ENCODE data around the gene BCL2L2. TPM values are rescaled to one million over a fixed set of nuclear protein-coding genes. Genes with fewer than 3 reads are reported as not detected.
A peak's percentile ranks its signal among the peaks of the same experiment; 100 is the strongest.

Gene BCL2L2
- polyA plus RNA-seq, 3 donors from 2014 or later = 0.07 to 1.2 (median 0.69) TPM

- peaks cover 0 to 10% of the 10 kb centered on the region in 2 donors for H3K4me1 Mint-ChIP-seq
- peaks cover 8 to 11% (median 10%) of the 10 kb centered on the region in 3 donors for H3K27me3 Mint-ChIP-seq (ENCODE audit: low read depth in 3 of 3)
- peaks cover 0 to 1% (median 0%) of the 10 kb centered on the region in 6 donors for H3K9me3 Mint-ChIP-seq
- H3K4me3 Mint-ChIP-seq = no peak overlapping the region
- H3K36me3 Mint-ChIP-seq = no peaks in the 10 kb centered on the region
- no peak overlapping the region for H3K27ac Mint-ChIP-seq
- DNase-seq = no peak
These were observed 40.2 kb downstream of the BCL2L2 start for GRCh38 chr14:23346693-23347405.

GRCh38 chr14:23347406-23348296, 41.0 kb downstream of the BCL2L2 start:
- peaks cover 0 to 1% (median 0%) of the 10 kb centered on the region in 6 donors for H3K9me3 Mint-ChIP-seq

GRCh38 chr14:23348297-23348655, 41.6 kb downstream of the BCL2L2 start:
- Mint-ChIP-seq H3K4me1 (peaks cover 6 to 16% of the 10 kb centered on the region in 2 donors), H3K4me3 (no peak overlapping the region), H3K27me3 (ENCODE audit: low read depth in 3 of 3) (peaks cover 8 to 15% (median 15%) of the 10 kb centered on the region in 3 donors), H3K9me3 (peaks cover 0 to 1% (median 0%) of the 10 kb centered on the region in 6 donors), H3K27ac (no peak overlapping the region), H3K36me3 (no peaks in the 10 kb centered on the region)
- no peak for DNase-seq

More at GRCh38 chr14:23347406-23348296, 41.0 kb downstream of the BCL2L2 start:
- no peak for DNase-seq
- no peaks in the 10 kb centered on the region for H3K36me3 Mint-ChIP-seq
- no peak overlapping the region for H3K27ac Mint-ChIP-seq
- H3K4me1 Mint-ChIP-seq = peaks cover 0 to 10% of the 10 kb centered on the region in 2 donors
- H3K4me3 Mint-ChIP-seq = no peak overlapping the region
- peaks cover 8 to 11% (median 11%) of the 10 kb centered on the region in 3 donors for H3K27me3 Mint-ChIP-seq (ENCODE audit: low read depth in 3 of 3)

GRCh38 chr14:23349156-23349845, 42.7 kb downstream of the BCL2L2 start:
- peaks cover 10 to 19% of the 10 kb centered on the region in 2 donors for H3K4me1 Mint-ChIP-seq
- no peak overlapping the region for H3K27ac Mint-ChIP-seq
- peaks cover 0 to 8% (median 0%) of the 10 kb centered on the region in 6 donors for H3K9me3 Mint-ChIP-seq
- peaks cover 0 to 3% (median 0%) of the 10 kb centered on the region in 3 donors for H3K36me3 Mint-ChIP-seq
- H3K4me3 Mint-ChIP-seq = no peak overlapping the region
- H3K27me3 Mint-ChIP-seq (ENCODE audit: low read depth in 3 of 3) = peaks cover 8 to 20% (median 15%) of the 10 kb centered on the region in 3 donors
- no peak for DNase-seq

- DNase-seq = no peak
- H3K9me3 Mint-ChIP-seq = peaks cover 0 to 8% (median 0%) of the 10 kb centered on the region in 6 donors
- no peak overlapping the region for H3K27ac Mint-ChIP-seq
- H3K36me3 Mint-ChIP-seq = peaks cover 0 to 3% (median 0%) of the 10 kb centered on the region in 3 donors
- peaks cover 12 to 22% (median 15%) of the 10 kb centered on the region in 3 donors for H3K27me3 Mint-ChIP-seq (ENCODE audit: low read depth in 3 of 3)
- H3K4me1 Mint-ChIP-seq = peaks cover 10 to 19% of the 10 kb centered on the region in 2 donors
- H3K4me3 Mint-ChIP-seq = peak overlapping the region; percentile 31 to 83 (median 50)
These were observed 45.3 kb downstream of the BCL2L2 start for GRCh38 chr14:23351681-23352505.

GRCh38 chr14:23352506-23353432, 46.1 kb downstream of the BCL2L2 start, which contains the start of gene SLC22A17:
TSS of gene SLC22A17 (minus strand) at chr14:23352887.
- Mint-ChIP-seq H3K9me3 (peaks cover 0 to 8% (median 0%) of the 10 kb centered on the region in 6 donors), H3K27me3 (ENCODE audit: low read depth in 3 of 3) (peaks cover 12 to 22% (median 15%) of the 10 kb centered on the region in 3 donors), H3K27ac (peak within 1 kb of the TSS in 1 of 6 donors; percentile 81), H3K4me1 (peaks cover 10 to 19% of the 10 kb centered on the region in 2 donors), H3K36me3 (peaks cover 0 to 3% (median 0%) of the 10 kb centered on the region in 3 donors), H3K4me3 (peak within 1 kb of the TSS; percentile 67 to 83 (median 72))
- peak; percentile 25 to 32 (median 31) for DNase-seq

- H3K9me3 Mint-ChIP-seq = peaks cover 0 to 8% (median 0%) of the 10 kb centered on the region in 6 donors
- no peak for DNase-seq
- peaks cover 12 to 22% (median 15%) of the 10 kb centered on the region in 3 donors for H3K27me3 Mint-ChIP-seq (ENCODE audit: low read depth in 3 of 3)
- H3K4me1 Mint-ChIP-seq = peaks cover 10 to 19% of the 10 kb centered on the region in 2 donors
- H3K36me3 Mint-ChIP-seq = peaks cover 0 to 3% (median 0%) of the 10 kb centered on the region in 3 donors
- H3K27ac Mint-ChIP-seq = peak overlapping the region in 1 of 6 donors; percentile 81
- peak overlapping the region; percentile 67 to 83 (median 72) for H3K4me3 Mint-ChIP-seq
These were observed 46.8 kb downstream of the BCL2L2 start for GRCh38 chr14:23353433-23353780.

GRCh38 chr14:23354990-23355389, 48.4 kb downstream of the BCL2L2 start:
- Mint-ChIP-seq H3K27me3 (ENCODE audit: low read depth in 3 of 3) (peaks cover 12 to 20% (median 13%) of the 10 kb centered on the region in 3 donors), H3K4me3 (no peak overlapping the region), H3K27ac (no peak overlapping the region), H3K9me3 (peaks cover 0 to 8% (median 0%) of the 10 kb centered on the region in 6 donors), H3K4me1 (peaks cover 10 to 19% of the 10 kb centered on the region in 2 donors), H3K36me3 (peaks cover 0 to 3% (median 0%) of the 10 kb centered on the region in 3 donors)
- no peak for DNase-seq

- Mint-ChIP-seq H3K27ac (no peak overlapping the region), H3K36me3 (peaks cover 0 to 3% (median 0%) of the 10 kb centered on the region in 3 donors), H3K27me3 (ENCODE audit: low read depth in 3 of 3) (peaks cover 8 to 15% (median 10%) of the 10 kb centered on the region in 3 donors), H3K9me3 (peaks cover 0 to 8% (median 0%) of the 10 kb centered on the region in 6 donors), H3K4me1 (peaks cover 10 to 14% of the 10 kb centered on the region in 2 donors), H3K4me3 (no peak overlapping the region)
- no peak for DNase-seq
These were observed 49.3 kb downstream of the BCL2L2 start for GRCh38 chr14:23355871-23356435.

- H3K27ac Mint-ChIP-seq = no peak overlapping the region
- DNase-seq = no peak
- peaks cover 0 to 3% (median 0%) of the 10 kb centered on the region in 3 donors for H3K36me3 Mint-ChIP-seq
- H3K4me1 Mint-ChIP-seq = peaks cover 8 to 10% of the 10 kb centered on the region in 2 donors
- H3K4me3 Mint-ChIP-seq = no peak overlapping the region
- H3K27me3 Mint-ChIP-seq (ENCODE audit: low read depth in 3 of 3) = peaks cover 4 to 11% (median 8%) of the 10 kb centered on the region in 3 donors
- H3K9me3 Mint-ChIP-seq = peaks cover 0 to 8% (median 0%) of the 10 kb centered on the region in 6 donors
These were observed 50.0 kb downstream of the BCL2L2 start for GRCh38 chr14:23356662-23357061.

- peaks cover 4 to 11% (median 8%) of the 10 kb centered on the region in 3 donors for H3K27me3 Mint-ChIP-seq (ENCODE audit: low read depth in 3 of 3)
- peaks cover 8 to 10% of the 10 kb centered on the region in 2 donors for H3K4me1 Mint-ChIP-seq
- no peak for DNase-seq
- no peak overlapping the region for H3K4me3 Mint-ChIP-seq
- H3K36me3 Mint-ChIP-seq = peaks cover 0 to 3% (median 0%) of the 10 kb centered on the region in 3 donors
- no peak overlapping the region for H3K27ac Mint-ChIP-seq
- H3K9me3 Mint-ChIP-seq = peaks cover 0 to 8% (median 0%) of the 10 kb centered on the region in 6 donors
These were observed 50.6 kb downstream of the BCL2L2 start for GRCh38 chr14:23357261-23357660.

All from immature natural killer cell (primary cell).